Measurements from ENCODE around the gene HEPN1. TPM values are rescaled to one million over a fixed set of nuclear protein-coding genes. Genes with fewer than 3 reads are reported as not detected.

HEPN1 gene
- total and polyA plus RNA-seq, 10 of the 15 experiments (the other 5 are each of a cell fraction or from before 2014, with no cell fraction given) = not detected

GRCh38 chr11:124946735-124947141, 27.7 kb downstream of the HEPN1 start (continued):
- no peak for TF ChIP-seq ZBTB33 (IDR thresholded peaks at IDR 0.05)
- TF ChIP-seq NR2C1 (IDR thresholded peaks at IDR 0.05) = no peak
- no peak for TF ChIP-seq WRNIP1 (IDR thresholded peaks at IDR 0.05; ENCODE audit: borderline replicate concordance, low read depth, low read length)
- TF ChIP-seq ATF7 (IDR thresholded peaks at IDR 0.05; ENCODE audit: low read depth) = no peak
- TF ChIP-seq CTCF (IDR thresholded peaks at IDR 0.05 in 2 of 3, conservative IDR thresholded peaks at IDR 0.05 in 1 of 3; ENCODE audit: control insufficient read depth in 2 of 3, extremely low read depth in 1 of 3, insufficient read depth in 1 of 3, low read depth in 3 of 3, low read length in 3 of 3) = no peak
- TF ChIP-seq IKZF1 (conservative IDR thresholded peaks at IDR 0.05) = no peak

GRCh38 chr11:124950601-124951330, 31.7 kb downstream of the HEPN1 start:
- no peak overlapping the region for H3K27ac ChIP-seq (ENCODE audit: control insufficient read depth, insufficient read depth)
- BruUV-seq (replicated peaks) = no TSS peak
- H4K20me1 ChIP-seq (ENCODE audit: control insufficient read depth, insufficient read depth) = no peaks in the 10 kb centered on the region
- H2AFZ ChIP-seq (ENCODE audit: control insufficient read depth, low read depth, low read length) = no peak overlapping the region
- H3K36me3 ChIP-seq (ENCODE audit: control insufficient read depth in 2 of 2, insufficient read depth in 2 of 2, low read length in 1 of 2) = no peaks in the 10 kb centered on the region
- no peak overlapping the region for H3K4me2 ChIP-seq (ENCODE audit: control insufficient read depth, insufficient read depth)
- ChIA-PET SMC1A (ENCODE audit: uncharacterized antibody, unreplicated experiment) (interaction anchor here (1.2 kb wide), 1 partner anchor 191 kb away, joined by 3 read pairs; no protein-coding TSS in a partner anchor), CTCF (interaction anchor here (0.7 to 1.3 kb wide), 3 partner anchors 10 to 396 kb away, joined by 3 read pairs; no protein-coding TSS in a partner anchor), POLR2A (interaction anchor here (1.5 kb wide), 1 partner anchor 161 kb away, joined by 5 read pairs; the partner anchor contains the start of gene TMEM218), RAD21 (ENCODE audit: unreplicated experiment) (no interaction called here)
- no peaks in the 10 kb centered on the region for H3K79me2 ChIP-seq (ENCODE audit: control insufficient read depth, insufficient read depth, low read length)
- no peak for FAIRE-seq
- in situ Hi-C loops (cut with MboI) = loop anchor here (10.0 to 25.0 kb wide), 2 partner anchors 194 to 937 kb away; partner anchors contain the start of gene HYLS1
- no peaks in the 10 kb centered on the region for H3K27me3 ChIP-seq (replicated peaks in 1 of 2; ENCODE audit: control insufficient read depth in 2 of 2, insufficient read depth in 2 of 2, low read length in 1 of 2)
- no peaks in the 10 kb centered on the region; the same call in 1 of the 2 replicates for H3K4me1 ChIP-seq (ENCODE audit: control insufficient read depth, insufficient read depth, low read length)
- no peak for ATAC-seq
- no peak overlapping the region for H3K4me3 ChIP-seq
- H3K9ac ChIP-seq (ENCODE audit: control insufficient read depth, insufficient read depth, low read length) = no peak overlapping the region
- no peak for DNase-seq (ENCODE audit: low read depth, low spot score)
- intact Hi-C loops (cut with micrococcal nuclease; ENCODE audit: unreplicated experiment) = no loop called here
- no peaks in the 10 kb centered on the region for H3K9me3 ChIP-seq (replicated peaks; ENCODE audit: control insufficient read depth, insufficient read depth, low read length)
- TF ChIP-seq IRF4 (IDR thresholded peaks at IDR 0.05; ENCODE audit: low read depth, low read length) = no peak
- no peak for TF ChIP-seq MEF2B (IDR thresholded peaks at IDR 0.05; ENCODE audit: partially characterized antibody, poor library complexity, severe bottlenecking)
- no peak for TF ChIP-seq RUNX3 (IDR thresholded peaks at IDR 0.05; ENCODE audit: low read length)
- no peak for TF ChIP-seq BMI1 (IDR thresholded peaks at IDR 0.05; ENCODE audit: borderline replicate concordance)
- no peak for TF ChIP-seq NFIC (IDR thresholded peaks at IDR 0.05; ENCODE audit: low read depth, low read length)
- no peak for TF ChIP-seq E2F4 (IDR thresholded peaks at IDR 0.05; ENCODE audit: low read depth, low read length)
- TF ChIP-seq ATF3 (IDR thresholded peaks at IDR 0.05; ENCODE audit: borderline replicate concordance, extremely low read depth, low read depth, low read length) = no peak
- TF ChIP-seq MYC (IDR thresholded peaks at IDR 0.05; ENCODE audit: insufficient read depth, insufficient read length, insufficient replicate concordance, low read length, severe bottlenecking) = no peak
- TF ChIP-seq FOXK2 (IDR thresholded peaks at IDR 0.05) = no peak
- TF ChIP-seq ASH2L (IDR thresholded peaks at IDR 0.05; ENCODE audit: borderline replicate concordance, low read depth) = no peak

All from GM12878 (cell line).